RWPE1 (cell line): ENCODE measurements around the gene MTR.

ENCODE experiments used
- CTCF ChIA-PET: fragments of 350-600 bp; sonication (Branson Sonifier 250); formaldehyde crosslinking; extraction: SDS; loops from one replicate; lab custom pipeline; 2021; lab: Yijun Ruan, JAX
- POLR2A ChIA-PET: fragments of 400-600 bp; formaldehyde crosslinking; extraction: SDS; loops from one replicate; lab custom pipeline; 2020; ENCODE audit warnings: antibody characterized with exemption; ENCODE audit not compliant: low non-redundant PET; lab: Yijun Ruan, JAX
- DNase-seq: peaks from one replicate; pipeline ENCODE4 v3.0.0; 2012; ENCODE audit warnings: low spot score
- H3K27ac ChIP-seq: fragments of 450-650 bp; 2 replicates; pipeline ENCODE4 v1.5.1; 2017
- TF ChIP-seq, protein P1 (sequence below): fragments of 450-650 bp; conservative IDR thresholded peaks from 2 replicates; pipeline ENCODE4 v1.5.1; 2017; ENCODE audit warnings: low read depth, mild to moderate bottlenecking

Gene MTR

DNA sequence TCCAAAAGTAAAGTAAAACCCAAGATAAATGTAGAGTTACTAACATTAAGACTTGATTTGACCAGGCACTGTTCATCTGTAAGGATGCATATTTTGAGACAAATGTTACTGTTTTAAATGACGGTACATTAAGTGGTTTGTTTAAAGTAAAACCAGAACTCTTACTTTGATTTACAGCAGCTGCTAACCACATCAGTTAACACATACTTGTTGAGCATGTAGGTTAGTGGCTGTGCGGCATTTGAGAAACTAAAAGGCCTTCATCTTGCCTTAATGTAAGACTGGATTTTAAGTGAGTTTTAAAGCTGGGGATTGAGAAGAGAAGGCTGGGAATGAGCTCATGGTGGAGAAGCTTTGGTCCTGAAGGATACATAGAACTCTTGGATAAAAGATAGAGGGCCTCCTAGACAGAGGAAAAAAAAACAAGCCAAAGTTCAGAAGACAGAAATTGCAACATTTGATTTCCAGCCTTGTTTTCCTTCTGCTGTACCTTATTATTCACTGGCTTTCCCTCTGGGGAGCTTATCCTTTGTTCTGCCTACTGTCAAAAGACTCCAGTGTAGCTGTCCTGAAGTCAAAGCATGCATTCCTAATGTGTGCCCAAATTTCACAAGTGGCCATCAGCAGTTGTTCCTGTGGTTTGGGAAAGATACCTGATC lies 66.6 kb downstream of the MTR start:
- DNase-seq, result no peak
- H3K27ac ChIP-seq, result no peak overlapping the region
- TF ChIP-seq, protein P1, sequence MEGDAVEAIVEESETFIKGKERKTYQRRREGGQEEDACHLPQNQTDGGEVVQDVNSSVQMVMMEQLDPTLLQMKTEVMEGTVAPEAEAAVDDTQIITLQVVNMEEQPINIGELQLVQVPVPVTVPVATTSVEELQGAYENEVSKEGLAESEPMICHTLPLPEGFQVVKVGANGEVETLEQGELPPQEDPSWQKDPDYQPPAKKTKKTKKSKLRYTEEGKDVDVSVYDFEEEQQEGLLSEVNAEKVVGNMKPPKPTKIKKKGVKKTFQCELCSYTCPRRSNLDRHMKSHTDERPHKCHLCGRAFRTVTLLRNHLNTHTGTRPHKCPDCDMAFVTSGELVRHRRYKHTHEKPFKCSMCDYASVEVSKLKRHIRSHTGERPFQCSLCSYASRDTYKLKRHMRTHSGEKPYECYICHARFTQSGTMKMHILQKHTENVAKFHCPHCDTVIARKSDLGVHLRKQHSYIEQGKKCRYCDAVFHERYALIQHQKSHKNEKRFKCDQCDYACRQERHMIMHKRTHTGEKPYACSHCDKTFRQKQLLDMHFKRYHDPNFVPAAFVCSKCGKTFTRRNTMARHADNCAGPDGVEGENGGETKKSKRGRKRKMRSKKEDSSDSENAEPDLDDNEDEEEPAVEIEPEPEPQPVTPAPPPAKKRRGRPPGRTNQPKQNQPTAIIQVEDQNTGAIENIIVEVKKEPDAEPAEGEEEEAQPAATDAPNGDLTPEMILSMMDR, result no peak
- CTCF ChIA-PET, result no interaction called here
- POLR2A ChIA-PET, result no interaction called here

DNA sequence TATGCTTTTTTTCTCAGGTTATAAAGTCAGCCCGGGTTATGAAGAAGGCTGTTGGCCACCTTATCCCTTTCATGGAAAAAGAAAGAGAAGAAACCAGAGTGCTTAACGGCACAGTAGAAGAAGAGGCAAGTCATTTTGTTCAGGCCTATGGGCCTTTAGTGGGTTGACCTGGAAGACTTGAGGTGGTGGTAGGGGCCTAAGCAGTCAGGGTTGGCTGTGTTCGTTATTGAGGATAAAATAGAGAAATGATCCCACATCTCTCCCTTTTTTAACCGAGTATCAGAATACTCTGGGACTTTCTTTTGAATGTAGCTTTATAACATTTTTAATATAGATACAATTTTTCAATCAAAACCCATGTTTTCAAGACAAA lies 67.1 kb downstream of the MTR start:
- TF ChIP-seq, protein P1, result no peak
- ChIA-PET CTCF (no interaction called here), POLR2A (no interaction called here)
- no peak for DNase-seq
- no peak overlapping the region for H3K27ac ChIP-seq

DNA sequence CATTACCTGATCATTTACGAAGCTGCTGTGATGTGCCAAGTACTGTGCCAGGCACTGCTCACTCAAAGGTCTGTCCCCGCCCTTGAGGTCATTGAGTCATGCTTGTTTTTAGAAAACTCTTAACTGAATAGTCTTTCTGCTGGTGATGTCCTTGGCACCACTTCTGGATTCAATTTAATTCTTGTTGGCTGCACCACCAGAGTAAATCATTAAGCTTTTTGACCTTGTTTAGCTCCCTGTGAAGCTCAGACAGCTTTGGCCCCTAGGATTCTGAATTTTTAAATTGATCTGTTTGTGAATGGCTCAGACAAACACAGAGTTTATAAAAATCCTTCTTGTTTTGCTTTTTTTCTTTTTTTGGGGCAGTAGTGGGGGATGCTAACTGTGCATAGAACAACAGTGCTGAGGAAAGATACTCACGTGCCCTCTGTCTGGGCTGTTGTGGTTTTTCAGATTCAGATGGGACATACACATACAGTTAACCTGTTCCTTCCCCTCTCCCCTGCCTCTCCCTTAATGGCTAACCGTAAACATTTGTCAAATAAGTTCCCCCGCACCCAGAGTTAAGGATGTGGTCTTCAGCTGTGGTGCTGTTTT lies 67.6 kb downstream of the MTR start:
- no peak overlapping the region for H3K27ac ChIP-seq
- no peak for DNase-seq
- ChIA-PET POLR2A (no interaction called here), CTCF (no interaction called here)
- TF ChIP-seq, protein P1, result no peak

DNA sequence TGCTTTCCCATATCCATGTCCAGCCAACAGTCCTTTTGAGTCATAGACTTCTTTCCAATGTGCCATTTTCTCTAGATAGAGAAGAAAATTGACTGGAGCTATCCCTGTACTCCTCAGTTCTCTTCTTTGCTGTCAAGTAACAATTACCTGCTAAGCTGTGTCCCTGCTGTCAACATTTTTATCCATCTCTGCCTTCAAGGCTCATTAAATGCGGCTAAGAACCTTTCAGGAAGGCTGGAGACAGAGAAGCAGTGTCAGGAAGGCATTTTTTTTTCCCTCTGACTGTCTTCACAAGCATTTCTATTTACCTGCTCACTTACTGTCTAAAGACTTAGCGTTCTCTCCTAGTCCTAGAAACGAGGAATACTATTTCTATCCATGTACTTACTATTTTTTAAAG lies 69.1 kb downstream of the MTR start:
- TF ChIP-seq, protein P1, result no peak
- ChIA-PET CTCF (no interaction called here), POLR2A (no interaction called here)
- DNase-seq, result no peak
- H3K27ac ChIP-seq, result no peak overlapping the region

DNA sequence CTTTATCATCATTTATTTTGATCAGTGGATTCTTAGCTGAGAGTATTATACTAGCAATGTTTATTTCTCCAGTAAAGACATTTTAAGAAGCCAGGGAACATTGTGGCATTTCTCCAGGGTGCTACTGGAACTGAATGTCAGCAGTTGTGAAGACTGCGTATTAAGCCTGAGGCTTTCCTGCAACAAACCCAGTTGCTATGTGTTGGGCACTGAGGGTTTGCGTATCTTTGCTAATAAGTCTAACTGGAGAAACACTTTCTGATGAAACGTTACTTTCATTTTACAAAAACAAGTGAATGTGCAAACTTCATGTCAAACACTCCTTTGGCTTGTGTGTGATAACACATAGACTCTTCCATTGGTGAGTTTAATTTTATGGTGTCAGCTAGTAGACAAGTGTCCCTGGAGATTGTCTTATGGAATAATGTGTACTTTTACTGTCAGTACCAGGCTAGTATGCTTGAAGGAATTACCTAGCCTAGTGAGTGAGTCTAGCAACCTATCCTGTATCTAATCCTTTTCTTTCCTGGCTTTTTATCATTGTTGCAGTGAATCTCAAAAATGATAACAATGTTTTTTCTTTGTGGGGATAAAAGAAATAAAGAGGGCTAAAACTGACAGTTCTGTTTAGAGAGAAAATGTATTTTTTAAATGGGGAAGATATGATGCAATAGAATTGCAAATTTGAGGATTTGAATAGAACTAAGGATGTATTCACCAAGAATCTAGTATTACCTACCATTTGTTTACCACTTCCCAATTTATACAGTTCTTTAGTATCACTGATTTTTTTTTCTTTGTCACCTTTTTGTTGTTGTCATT lies 70.1 kb downstream of the MTR start:
- ChIA-PET POLR2A (no interaction called here), CTCF (no interaction called here)
- no peak overlapping the region for H3K27ac ChIP-seq
- no peak for DNase-seq
- TF ChIP-seq, protein P1, result no peak

DNA sequence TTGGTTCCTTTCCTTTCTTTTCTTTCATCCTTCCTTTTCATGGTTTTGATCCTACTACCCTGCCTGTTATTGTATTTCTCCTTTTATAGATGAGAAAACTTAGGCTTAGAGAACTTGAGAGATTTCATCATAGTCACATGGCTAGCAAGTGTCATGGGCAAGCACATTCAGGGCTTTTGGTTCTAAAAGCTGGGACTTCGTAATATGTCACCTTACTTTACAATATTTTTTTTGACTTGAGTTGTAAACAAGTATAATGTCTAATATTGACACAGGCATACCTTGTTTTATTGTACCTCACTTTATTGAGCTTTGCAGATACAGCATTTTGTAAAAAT lies 70.7 kb downstream of the MTR start:
- no peak for DNase-seq
- H3K27ac ChIP-seq, result no peak overlapping the region
- ChIA-PET POLR2A (no interaction called here), CTCF (no interaction called here)
- TF ChIP-seq, protein P1, result no peak
